Keratinocyte (primary cell): ENCODE measurements around the gene KMO. TPM values are rescaled to one million over a fixed set of nuclear protein-coding genes. Genes with fewer than 3 reads are reported as not detected.

Experiments used
- DNase-seq: peaks from one replicate; pipeline ENCODE4 v3.0.0-alpha.2; 2011; ENCODE audit warnings: low read depth, missing footprints, low spot score
- FAIRE-seq: peaks from 2 replicates; lab custom pipeline; 2011; peaks lifted over from hg19 to GRCh38; lab: Jason Lieb, UNC
- H2AFZ ChIP-seq: 2 replicates; pipeline ENCODE4 v1.6.0; 2012; ENCODE audit warnings: low read length, control low read depth, inconsistent platforms; ENCODE audit not compliant: control insufficient read depth
- H3K27ac ChIP-seq: 2 replicates; pipeline ENCODE4 v1.5.1; 2011; ENCODE audit warnings: low read length; ENCODE audit not compliant: control insufficient read depth, insufficient read depth
- H3K27me3 ChIP-seq: 3 replicates; pipeline ENCODE4 v1.6.0; 2011; ENCODE audit warnings: low read length; ENCODE audit not compliant: control insufficient read depth, insufficient read depth; ENCODE audit errors: extremely low read depth
- H3K36me3 ChIP-seq, 2 experiments: 2 replicates in 1 of 2; 3 replicates in 1 of 2; pipeline ENCODE4 v1.5.1; 2011; ENCODE audit warnings: low read length in 2 of 2, mild to moderate bottlenecking in 1 of 2; ENCODE audit not compliant: control insufficient read depth in 2 of 2, insufficient read depth in 2 of 2; ENCODE audit errors: extremely low read depth in 1 of 2
- H3K4me1 ChIP-seq: 3 replicates; pipeline ENCODE4 v1.5.1; 2011; ENCODE audit warnings: low read length; ENCODE audit not compliant: control insufficient read depth, insufficient read depth; ENCODE audit errors: extremely low read depth
- H3K4me2 ChIP-seq: 3 replicates; pipeline ENCODE4 v1.6.0; 2011; ENCODE audit warnings: low read depth, low read length; ENCODE audit not compliant: control insufficient read depth, insufficient read depth; ENCODE audit errors: extremely low read depth
- H3K4me3 ChIP-seq, 3 experiments: fragments of 200-600 bp in 1 of 3; sonication (generic) in 1 of 3; 2 replicates in 2 of 3; 3 replicates in 1 of 3; pipeline ENCODE4 v1.5.1; 2011 to 2016; ENCODE audit warnings: low read length in 3 of 3, mild to moderate bottlenecking in 3 of 3, control low read depth in 2 of 3, inconsistent platforms in 1 of 3, low read depth in 1 of 3, mixed read lengths in 1 of 3, mixed run types in 1 of 3, moderate library complexity in 1 of 3; ENCODE audit not compliant: control insufficient read depth in 2 of 3, insufficient read depth in 2 of 3; ENCODE audit errors: extremely low read depth in 1 of 3
- H3K79me2 ChIP-seq: 2 replicates; pipeline ENCODE4 v1.6.0; 2012; ENCODE audit warnings: low read length; ENCODE audit not compliant: control insufficient read depth, insufficient read depth
- H3K9ac ChIP-seq: 3 replicates; pipeline ENCODE4 v1.6.0; 2011; ENCODE audit warnings: low read length; ENCODE audit not compliant: control insufficient read depth, insufficient read depth; ENCODE audit errors: extremely low read depth
- H3K9me1 ChIP-seq: 3 replicates; pipeline ENCODE4 v1.6.0; 2011; ENCODE audit warnings: low read length; ENCODE audit not compliant: control insufficient read depth, insufficient read depth; ENCODE audit errors: extremely low read depth
- H3K9me3 ChIP-seq: 2 replicates; pipeline ENCODE4 v1.5.1; 2012; ENCODE audit warnings: low read depth, low read length; ENCODE audit not compliant: control insufficient read depth
- H4K20me1 ChIP-seq: 3 replicates; pipeline ENCODE4 v1.6.0; 2011; ENCODE audit warnings: low read length; ENCODE audit not compliant: control insufficient read depth, insufficient read depth; ENCODE audit errors: extremely low read depth
- CTCF ChIP-seq, 3 experiments: IDR thresholded peaks in 1 of 3; conservative IDR thresholded peaks in 1 of 3; optimal IDR thresholded peaks in 1 of 3; 2 replicates in 2 of 3; 3 replicates in 1 of 3; pipeline versions ENCODE3 to v1.5.1; 2011; ENCODE audit warnings: low read length in 3 of 3, mild to moderate bottlenecking in 3 of 3, moderate library complexity in 2 of 3, control low read depth in 1 of 3, inconsistent platforms in 1 of 3; ENCODE audit not compliant: insufficient read depth in 2 of 3; ENCODE audit errors: extremely low read depth in 1 of 3
- EZH2 ChIP-seq: IDR thresholded peaks from one replicate; pipeline ENCODE4 v1.6.1; 2012; ENCODE audit warnings: inconsistent platforms, mild to moderate bottlenecking, low read length, moderate library complexity
- dilution Hi-C: fragments of 300-500 bp; cut with MboI; formaldehyde crosslinking; loops from one replicate; pipeline ENCODE4 v1.7.0; 2020; ENCODE audit warnings: low sequenced_read_pairs; ENCODE audit not compliant: extremely low pct_ligation_motif_present
- polyA minus RNA-seq, 3 experiments: library from RNA; depleted of rRNA, polyadenylated mRNA; stranded (reverse); fragments of >200 nt; gene quantifications; 1 replicate in 1 of 3; 2 replicates in 1 of 3; 3 replicates in 1 of 3; pipeline ENCODE4 v1.2.3, GENCODE V29; 2011
- polyA plus RNA-seq, 5 experiments: library from polyadenylated mRNA; depleted of rRNA in 3 of 5; stranded (reverse) in 3 of 5; stranded (forward) in 1 of 5; unstranded in 1 of 5; fragments of >200 nt; gene quantifications; 1 replicate in 1 of 5; 2 replicates in 3 of 5; 3 replicates in 1 of 5; pipeline versions ENCODE4 v1.2.1 to v1.2.3, GENCODE V29; 2011 to 2012; ENCODE audit warnings: missing spikeins in 2 of 5, low read depth in 1 of 5, low replicate concordance in 1 of 5

The KMO gene
- polyA plus RNA-seq (4.4 to 21.0 TPM (median 4.7 TPM) in 3 replicates), polyA minus RNA-seq (1.9 to 22.2 TPM (median 5.0 TPM) in 3 replicates)
- not detected for polyA plus RNA-seq (2011; ENCODE audit: low read depth)
- polyA plus RNA-seq (2011; cell fraction: cytosol; rRNA removed) = 4.7 and 8.9 TPM in 2 replicates
- polyA plus RNA-seq (2011; cell fraction: nucleus; rRNA removed) = 8.3 and 13.4 TPM in 2 replicates
- 0.17 and 2.0 TPM in 2 replicates for polyA plus RNA-seq (2012; ENCODE audit: low replicate concordance)
- 4.0 TPM for polyA minus RNA-seq (2011; cell fraction: cytosol; rRNA and poly(A)+ RNA removed)
- polyA minus RNA-seq (2011; cell fraction: nucleus; rRNA and poly(A)+ RNA removed) = 4.4 and 9.1 TPM in 2 replicates

GRCh38 chr1:241532162-241532531 lies at the start of gene KMO:
Gene KMO (plus strand): TSS chr1:241532378. CDS start chr1:241532445, 67 bp downstream.
- Histone ChIP-seq H3K9me3 (no peaks in the 10 kb centered on the region), H3K4me1 (peaks cover 9% of the 10 kb centered on the region), H3K27ac (peak within 1 kb of the TSS; percentile 77), H3K4me2 (peak within 1 kb of the TSS; percentile 97), H3K27me3 (no peaks in the 10 kb centered on the region), H3K9me1 (no peaks in the 10 kb centered on the region), H3K79me2 (no peaks in the 10 kb centered on the region), H3K9ac (peak within 1 kb of the TSS; percentile 71), H3K4me3 (peak within 1 kb of the TSS; percentile 25 to 83 (median 75)), H2AFZ (peak within 1 kb of the TSS; percentile 95), H3K36me3 (no peaks in the 10 kb centered on the region), H4K20me1 (no peaks in the 10 kb centered on the region)
- dilution Hi-C loops = no loop called here
- DNase-seq = no peak
- peak; percentile 55 for FAIRE-seq
- TF ChIP-seq EZH2 = no peak
- TF ChIP-seq CTCF (optimal IDR thresholded peaks at IDR 0.05 in 1 of 3, IDR thresholded peaks at IDR 0.05 in 1 of 3, conservative IDR thresholded peaks at IDR 0.05 in 1 of 3; ENCODE audit: extremely low read depth in 1 of 3, insufficient read depth in 2 of 3, low read length in 3 of 3) = no peak

GRCh38 chr1:241482761-241483250 lies 49.4 kb upstream of the KMO start:
- Histone ChIP-seq H3K27me3 (no peaks in the 10 kb centered on the region), H3K9me1 (no peaks in the 10 kb centered on the region), H4K20me1 (no peaks in the 10 kb centered on the region), H3K27ac (no peak overlapping the region), H2AFZ (no peak overlapping the region), H3K36me3 (no peaks in the 10 kb centered on the region), H3K4me2 (peak overlapping the region; percentile 38), H3K4me1 (peaks cover 13% of the 10 kb centered on the region), H3K9ac (no peak overlapping the region), H3K4me3 (no peak overlapping the region), H3K9me3 (no peaks in the 10 kb centered on the region), H3K79me2 (no peaks in the 10 kb centered on the region)
- dilution Hi-C loops = no loop called here
- TF ChIP-seq CTCF (optimal IDR thresholded peaks at IDR 0.05 in 1 of 3, IDR thresholded peaks at IDR 0.05 in 1 of 3, conservative IDR thresholded peaks at IDR 0.05 in 1 of 3; ENCODE audit: extremely low read depth in 1 of 3, insufficient read depth in 2 of 3, low read length in 3 of 3) = no peak
- no peak for TF ChIP-seq EZH2
- DNase-seq (peak; percentile 55), FAIRE-seq (peak; percentile 5)
